ENCODE results near the gene COL4A5. TPM values are rescaled to one million over a fixed set of nuclear protein-coding genes. Genes with fewer than 3 reads are reported as not detected.

Gene COL4A5
- total RNA-seq, 2 donors from 2014 or later = 2.7 to 7.0 TPM

DNA sequence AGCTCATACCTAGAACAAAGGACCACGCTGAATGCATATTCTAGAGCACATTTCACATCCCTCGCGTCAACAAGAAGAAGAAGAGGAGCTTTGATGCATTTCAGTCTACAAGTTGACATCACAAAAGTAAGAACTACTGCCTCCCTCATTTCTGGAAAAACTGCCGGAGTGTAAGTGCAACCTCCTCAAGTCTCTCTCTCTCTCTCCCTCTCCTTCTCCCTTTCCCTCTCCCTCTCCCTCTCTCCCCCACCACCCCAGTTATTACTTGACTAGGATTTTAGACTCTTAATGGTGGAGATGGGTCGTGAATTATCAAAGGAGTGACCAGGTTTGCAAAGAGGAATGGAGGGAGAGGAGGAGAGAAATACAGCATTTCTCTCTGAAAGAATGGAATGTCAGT lies 298.1 kb downstream of the COL4A5 start:
- no peak for DNase-seq
- Histone ChIP-seq H3K9ac (ENCODE audit: low read depth in 2 of 2, low read length in 2 of 2) (no peak overlapping the region), H3K27ac (no peak overlapping the region), H3K4me3 (no peak overlapping the region), H3K9me3 (no peaks in the 10 kb centered on the region), H3K36me3 (no peaks in the 10 kb centered on the region), H3K4me1 (no peaks in the 10 kb centered on the region), H3K27me3 (peaks cover 38% of the 10 kb centered on the region)
- intact Hi-C loops (cut with DNase I) = no loop called here
- TF ChIP-seq, protein P1, sequence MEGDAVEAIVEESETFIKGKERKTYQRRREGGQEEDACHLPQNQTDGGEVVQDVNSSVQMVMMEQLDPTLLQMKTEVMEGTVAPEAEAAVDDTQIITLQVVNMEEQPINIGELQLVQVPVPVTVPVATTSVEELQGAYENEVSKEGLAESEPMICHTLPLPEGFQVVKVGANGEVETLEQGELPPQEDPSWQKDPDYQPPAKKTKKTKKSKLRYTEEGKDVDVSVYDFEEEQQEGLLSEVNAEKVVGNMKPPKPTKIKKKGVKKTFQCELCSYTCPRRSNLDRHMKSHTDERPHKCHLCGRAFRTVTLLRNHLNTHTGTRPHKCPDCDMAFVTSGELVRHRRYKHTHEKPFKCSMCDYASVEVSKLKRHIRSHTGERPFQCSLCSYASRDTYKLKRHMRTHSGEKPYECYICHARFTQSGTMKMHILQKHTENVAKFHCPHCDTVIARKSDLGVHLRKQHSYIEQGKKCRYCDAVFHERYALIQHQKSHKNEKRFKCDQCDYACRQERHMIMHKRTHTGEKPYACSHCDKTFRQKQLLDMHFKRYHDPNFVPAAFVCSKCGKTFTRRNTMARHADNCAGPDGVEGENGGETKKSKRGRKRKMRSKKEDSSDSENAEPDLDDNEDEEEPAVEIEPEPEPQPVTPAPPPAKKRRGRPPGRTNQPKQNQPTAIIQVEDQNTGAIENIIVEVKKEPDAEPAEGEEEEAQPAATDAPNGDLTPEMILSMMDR (IDR thresholded peaks at IDR 0.05) = no peak

DNA sequence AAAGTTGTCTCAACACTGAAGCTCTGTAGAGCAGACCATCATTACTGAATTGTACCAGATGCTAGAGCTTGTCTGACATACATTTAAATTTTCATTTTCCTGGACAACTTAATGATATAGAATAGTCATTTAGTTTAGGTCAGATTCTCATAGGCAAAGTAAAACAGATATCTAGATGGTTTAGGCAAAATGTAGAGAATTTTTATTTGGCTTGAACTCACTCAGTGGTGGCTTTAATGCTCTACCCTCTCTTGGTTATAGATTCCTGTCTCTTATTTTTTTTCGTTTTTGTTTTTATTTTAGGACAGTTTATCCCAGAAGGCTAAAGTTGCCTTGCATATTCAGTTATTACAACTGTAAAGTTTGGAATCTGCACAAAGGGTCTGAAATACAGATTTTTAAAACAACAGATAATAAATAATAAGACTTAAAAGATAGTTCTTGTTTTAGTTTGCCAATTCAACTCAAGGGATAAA lies 300.7 kb downstream of the COL4A5 start:
- Histone ChIP-seq H3K36me3 (no peaks in the 10 kb centered on the region), H3K27ac (no peak overlapping the region), H3K4me1 (no peaks in the 10 kb centered on the region), H3K9me3 (no peaks in the 10 kb centered on the region), H3K27me3 (peaks cover 19% of the 10 kb centered on the region), H3K4me3 (no peak overlapping the region), H3K9ac (ENCODE audit: low read depth in 2 of 2, low read length in 2 of 2) (no peak overlapping the region)
- TF ChIP-seq, protein P1 (IDR thresholded peaks at IDR 0.05) = no peak
- no peak for DNase-seq
- intact Hi-C loops (cut with DNase I) = no loop called here

Other genes with a start within 250 kb of the COL4A5 start
- 1 to 10 TPM; 1.1 to 1.8 TPM for gene COL4A6, start 1.4 kb upstream of the COL4A5 start, total RNA-seq